Measurements from ENCODE around the gene LMF1. TPM values are rescaled to one million over a fixed set of nuclear protein-coding genes. Genes with fewer than 3 reads are reported as not detected.

The LMF1 gene
- total and polyA plus RNA-seq, 2 of the 4 experiments (the other 2 are of a cell fraction) = 7.7 to 13.1 TPM

- Histone ChIP-seq H3K18ac (ENCODE audit: low read depth, low read length) (no peak overlapping the region), H3K9me3 (ENCODE audit: control insufficient read depth, insufficient read depth, low read length) (peaks cover 14% of the 10 kb centered on the region), H2AK5ac (ENCODE audit: low read depth, low read length) (no peak overlapping the region), H2AFZ (replicated peaks; ENCODE audit: low read length, poor library complexity) (no peak overlapping the region), H3K23ac (ENCODE audit: low read depth, low read length) (no peak overlapping the region), H2BK120ac (ENCODE audit: low read depth, low read length) (no peak overlapping the region), H3K79me1 (ENCODE audit: low read depth in 1 of 2, low read length in 2 of 2) (no peaks in the 10 kb centered on the region), H3K4ac (ENCODE audit: low read depth, low read length) (no peak overlapping the region), H4K8ac (ENCODE audit: low read depth in 2 of 2, low read length in 2 of 2) (no peak overlapping the region), H3K9ac (ENCODE audit: low read depth, low read length) (no peak overlapping the region), H2BK5ac (ENCODE audit: low read depth, low read length, poor library complexity, severe bottlenecking) (no peak overlapping the region), H2BK15ac (ENCODE audit: low read depth, low read length) (no peak overlapping the region), H3K14ac (replicated peaks; ENCODE audit: low read depth, low read length) (no peak overlapping the region), H3K27ac (ENCODE audit: insufficient read depth, low read length) (no peak overlapping the region), H3K56ac (ENCODE audit: extremely low read depth, insufficient read depth, low read length) (no peak overlapping the region), H4K5ac (ENCODE audit: low read depth, low read length) (no peak overlapping the region), H3K9me1 (ENCODE audit: insufficient read depth, low read length) (no peaks in the 10 kb centered on the region), H2AK9ac (replicated peaks; ENCODE audit: low read depth, low read length, poor library complexity) (no peak overlapping the region), H3K4me2 (ENCODE audit: low read depth, low read length) (no peak overlapping the region), H3K27me3 (ENCODE audit: control insufficient read depth, insufficient read depth, low read length) (no peaks in the 10 kb centered on the region; the same call in 1 of the 2 replicates), H2BK20ac (ENCODE audit: low read depth, low read length) (no peak overlapping the region), H4K91ac (ENCODE audit: insufficient read depth, low read depth, low read length) (no peak overlapping the region), H3K36me3 (ENCODE audit: control insufficient read depth, insufficient read depth, low read length) (peaks cover 3% of the 10 kb centered on the region), H3K4me3 (ENCODE audit: insufficient read depth, low read depth, low read length) (no peak overlapping the region), H4K20me1 (ENCODE audit: insufficient read depth, low read length) (no peaks in the 10 kb centered on the region), H3K4me1 (ENCODE audit: control insufficient read depth, insufficient read depth, low read length) (peaks cover 3% of the 10 kb centered on the region; the same call in 1 of the 2 replicates)
- ATAC-seq (ENCODE audit: low read depth) (no peak), DNase-seq (no peak)
- dilution Hi-C loops (cut with HindIII; ENCODE audit: low sequenced_read_pairs, unreplicated experiment) (no loop called here), intact Hi-C loops (cut with micrococcal nuclease) (no loop called here), in situ Hi-C loops (cut with MboI; ENCODE audit: low sequenced_read_pairs) (no loop called here)
- WGBS, 2 experiments (ENCODE audit: extremely low coverage in 2 of 2, insufficient read length in 1 of 2) = 100% methylated on average over 1 of the region's 5 CpGs; no CpG with 5 or more reads in 1 of the 2 experiments
- ChIA-PET CTCF (no interaction called here), POLR2A (ENCODE audit: unreplicated experiment) (no interaction called here)
- BruUV-seq (replicated peaks) = no TSS peak
- TF ChIP-seq FOS (IDR thresholded peaks at IDR 0.05; ENCODE audit: low read depth, low read length) = no peak
- TF ChIP-seq CHD1 (IDR thresholded peaks at IDR 0.05; ENCODE audit: low read depth, low read length) = no peak
Measured at GRCh38 chr16:884232-884631, 86.6 kb downstream of the LMF1 start.
